ENCODE measurements around the gene TRAK1. TPM values are rescaled to one million over a fixed set of nuclear protein-coding genes. Genes with fewer than 3 reads are reported as not detected.

TRAK1 gene
- total RNA-seq, 1 experiment from 2014 or later, result 41.0 TPM

GRCh38 chr3:42157540-42158538 is 66.7 kb downstream of the TRAK1 start (continued):
- TF ChIP-seq E2F4 (CRISPR knock-in tag; IDR thresholded peaks at IDR 0.05; ENCODE audit: borderline replicate concordance, low read depth), result no peak
- no peak for TF ChIP-seq ATF1 (CRISPR knock-in tag; IDR thresholded peaks at IDR 0.05)
- TF ChIP-seq FOXJ3 (CRISPR knock-in tag; IDR thresholded peaks at IDR 0.05; ENCODE audit: borderline replicate concordance), result no peak
- no peak for TF ChIP-seq MYBL2 (CRISPR knock-in tag; IDR thresholded peaks at IDR 0.05)

- peak overlapping the region; percentile 72 for H3K4me3 Mint-ChIP-seq
- H3K27ac Mint-ChIP-seq, result peak overlapping the region; percentile 84
- DNase-seq (ENCODE audit: low spot score), result no peak
- no peaks in the 10 kb centered on the region for H3K27me3 Mint-ChIP-seq (ENCODE audit: low read depth)
- no peak for ATAC-seq
- no peaks in the 10 kb centered on the region for H3K36me3 Mint-ChIP-seq
- TF ChIP-seq E2F1 (CRISPR knock-in tag; IDR thresholded peaks at IDR 0.05), result no peak
- TF ChIP-seq ZNF138 (CRISPR knock-in tag; conservative IDR thresholded peaks at IDR 0.05), result no peak
- TF ChIP-seq ZNF512 (CRISPR knock-in tag; IDR thresholded peaks at IDR 0.05; ENCODE audit: borderline replicate concordance), result no peak
- no peak for TF ChIP-seq NR1H2 (CRISPR knock-in tag; IDR thresholded peaks at IDR 0.05)
- no peak for TF ChIP-seq TCF7 (CRISPR knock-in tag; IDR thresholded peaks at IDR 0.05; ENCODE audit: low read depth)
- TF ChIP-seq PREB (CRISPR knock-in tag; IDR thresholded peaks at IDR 0.05; ENCODE audit: borderline replicate concordance), result no peak
- TF ChIP-seq KAT7 (CRISPR knock-in tag; IDR thresholded peaks at IDR 0.05; ENCODE audit: borderline replicate concordance), result no peak
- no peak for TF ChIP-seq SMAD3 (CRISPR knock-in tag; IDR thresholded peaks at IDR 0.05; ENCODE audit: borderline replicate concordance)
- no peak for TF ChIP-seq CBFB (CRISPR knock-in tag; IDR thresholded peaks at IDR 0.05; ENCODE audit: low read depth)
- no peak for TF ChIP-seq SOX15 (CRISPR knock-in tag; IDR thresholded peaks at IDR 0.05)
- no peak for TF ChIP-seq ZNF671 (CRISPR knock-in tag; IDR thresholded peaks at IDR 0.05)
- TF ChIP-seq ATF6 (CRISPR knock-in tag; IDR thresholded peaks at IDR 0.05), result no peak
- TF ChIP-seq SP1 (CRISPR knock-in tag; conservative IDR thresholded peaks at IDR 0.05), result no peak
- no peak for TF ChIP-seq ARID4B (CRISPR knock-in tag; IDR thresholded peaks at IDR 0.05; ENCODE audit: borderline replicate concordance)
- TF ChIP-seq FOXJ3 (CRISPR knock-in tag; IDR thresholded peaks at IDR 0.05; ENCODE audit: borderline replicate concordance), result no peak
- TF ChIP-seq ZNF121 (CRISPR knock-in tag; IDR thresholded peaks at IDR 0.05), result no peak
- no peak for TF ChIP-seq NR3C1 (CRISPR knock-in tag; conservative IDR thresholded peaks at IDR 0.05; ENCODE audit: low read depth)
- H3K4me1 Mint-ChIP-seq, result peaks cover 37% of the 10 kb centered on the region
- POLR2A ChIA-PET, result interaction anchor here (1.0 to 1.2 kb wide), 3 partner anchors 11 to 16 kb away, joined by 3 to 8 read pairs (median 4); no protein-coding TSS in a partner anchor
- CTCF ChIA-PET, result interaction anchor here (0.6 to 4.6 kb wide), 5 partner anchors 32 to 284 kb away, joined by 3 to 35 read pairs (median 5); no protein-coding TSS in a partner anchor
- no peaks in the 10 kb centered on the region for H3K9me3 Mint-ChIP-seq
Measured at GRCh38 chr3:42159147-42159546, 68.0 kb downstream of the TRAK1 start.
